Vein endothelial cell (primary cell): ENCODE results near the gene SYCE1L. TPM values are rescaled to one million over a fixed set of nuclear protein-coding genes. Genes with fewer than 3 reads are reported as not detected.

ENCODE experiments used
- total RNA-seq: library from RNA; depleted of rRNA; stranded (reverse); fragments of >200 nt; gene quantifications from 2 replicates; pipeline ENCODE4 v1.2.3, GENCODE V29; 2012

SYCE1L gene
- 1.1 and 1.6 TPM in 2 replicates for total RNA-seq

GRCh38 chr16:77199211-77199610 is at the start of gene SYCE1L:
TSS of gene SYCE1L (plus strand) at chr16:77199408. CDS start at chr16:77199452, 44 bp downstream.

GRCh38 chr16:77190478-77191258 is 8.5 kb upstream of the SYCE1L start, which contains the start of gene MON1B:
TSS of gene MON1B (plus strand) at chr16:77191190. CDS start at chr16:77191486, 296 bp downstream.

Other genes starting within 250 kb of the SYCE1L start
- 19.9 and 24.8 TPM in 2 replicates for gene MON1B, start 8.2 kb upstream of the SYCE1L start, total RNA-seq
- gene ADAMTS18, start 235.6 kb downstream of the SYCE1L start, total RNA-seq = 57.7 and 81.7 TPM in 2 replicates